Measurements from ENCODE around the gene PEX11B.
A peak's percentile ranks its signal among the peaks of the same experiment; 100 is the strongest.

PEX11B gene

GRCh38 chr1:145918144-145918991, at the start of gene PEX11B:
Gene PEX11B (minus strand): TSS chr1:145918717. CDS start chr1:145918688, 29 bp downstream.
- Histone ChIP-seq H3F3A (ENCODE audit: insufficient read depth, low read length) (peaks cover 27% of the 10 kb centered on the region), H3K4me3 (ENCODE audit: low read length) (peak within 1 kb of the TSS; percentile 84), H2AFZ (ENCODE audit: low read length) (peak within 1 kb of the TSS; percentile 85), H3K4me2 (ENCODE audit: low read depth, low read length) (peak within 1 kb of the TSS; percentile 99), H3K9me2 (replicated peaks; ENCODE audit: insufficient read depth, low read length) (no peaks in the 10 kb centered on the region), H3K9me3 (replicated peaks; ENCODE audit: insufficient read depth, low read length) (no peaks in the 10 kb centered on the region), H4K20me1 (ENCODE audit: insufficient read depth, low read length) (no peaks in the 10 kb centered on the region), H3K36me3 (replicated peaks; ENCODE audit: insufficient read depth, low read length) (no peaks in the 10 kb centered on the region), H3K27me3 (replicated peaks; ENCODE audit: insufficient read depth, low read length) (no peaks in the 10 kb centered on the region), H3K79me2 (ENCODE audit: low read length) (peaks cover 20% of the 10 kb centered on the region), H3K9ac (ENCODE audit: low read length) (peak within 1 kb of the TSS; percentile 92), H3K27ac (ENCODE audit: low read length) (peak within 1 kb of the TSS; percentile 87), H3K4me1 (ENCODE audit: low read length) (peaks cover 7% of the 10 kb centered on the region)
- peak; percentile 93 for DNase-seq
- TF ChIP-seq, protein P1, sequence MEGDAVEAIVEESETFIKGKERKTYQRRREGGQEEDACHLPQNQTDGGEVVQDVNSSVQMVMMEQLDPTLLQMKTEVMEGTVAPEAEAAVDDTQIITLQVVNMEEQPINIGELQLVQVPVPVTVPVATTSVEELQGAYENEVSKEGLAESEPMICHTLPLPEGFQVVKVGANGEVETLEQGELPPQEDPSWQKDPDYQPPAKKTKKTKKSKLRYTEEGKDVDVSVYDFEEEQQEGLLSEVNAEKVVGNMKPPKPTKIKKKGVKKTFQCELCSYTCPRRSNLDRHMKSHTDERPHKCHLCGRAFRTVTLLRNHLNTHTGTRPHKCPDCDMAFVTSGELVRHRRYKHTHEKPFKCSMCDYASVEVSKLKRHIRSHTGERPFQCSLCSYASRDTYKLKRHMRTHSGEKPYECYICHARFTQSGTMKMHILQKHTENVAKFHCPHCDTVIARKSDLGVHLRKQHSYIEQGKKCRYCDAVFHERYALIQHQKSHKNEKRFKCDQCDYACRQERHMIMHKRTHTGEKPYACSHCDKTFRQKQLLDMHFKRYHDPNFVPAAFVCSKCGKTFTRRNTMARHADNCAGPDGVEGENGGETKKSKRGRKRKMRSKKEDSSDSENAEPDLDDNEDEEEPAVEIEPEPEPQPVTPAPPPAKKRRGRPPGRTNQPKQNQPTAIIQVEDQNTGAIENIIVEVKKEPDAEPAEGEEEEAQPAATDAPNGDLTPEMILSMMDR (IDR thresholded peaks at IDR 0.05; ENCODE audit: low read length): no peak
- no peak for TF ChIP-seq EZH2phosphoT487 (IDR thresholded peaks at IDR 0.05; ENCODE audit: low read length)
- no peak for TF ChIP-seq EZH2 (optimal IDR thresholded peaks at IDR 0.05; ENCODE audit: low read depth, low read length)

DNA sequence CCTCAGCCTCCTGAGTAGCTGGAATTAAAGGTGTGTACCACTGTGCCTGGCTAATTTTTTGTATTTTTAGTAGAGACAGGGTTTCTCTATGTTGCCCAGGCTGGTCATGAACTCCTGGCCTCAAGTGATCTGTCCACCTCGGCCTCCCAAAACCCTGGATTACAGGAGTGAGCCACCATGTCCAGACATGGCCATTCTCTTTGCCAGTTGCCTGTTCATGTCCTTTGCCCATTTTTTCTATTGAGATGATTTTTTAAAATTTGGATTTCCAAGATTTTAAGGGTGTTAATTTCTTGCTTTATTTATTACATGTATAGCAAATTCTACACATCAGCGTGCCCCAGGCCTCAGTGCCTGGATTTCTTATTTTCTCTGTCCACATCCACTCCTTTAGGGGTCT, 48.8 kb upstream of the PEX11B start:
- no peaks in the 10 kb centered on the region for H3K79me2 ChIP-seq (ENCODE audit: low read length)
- H3K4me1 ChIP-seq (ENCODE audit: low read length): peaks cover 19% of the 10 kb centered on the region
- no peak overlapping the region for H3K9ac ChIP-seq (ENCODE audit: low read length)
- no peak overlapping the region for H3K4me3 ChIP-seq (ENCODE audit: low read length)
- H3K27ac ChIP-seq (ENCODE audit: low read length): no peak overlapping the region
- no peaks in the 10 kb centered on the region for H4K20me1 ChIP-seq (ENCODE audit: insufficient read depth, low read length)
- TF ChIP-seq EZH2 (optimal IDR thresholded peaks at IDR 0.05; ENCODE audit: low read depth, low read length) (no peak), EZH2phosphoT487 (IDR thresholded peaks at IDR 0.05; ENCODE audit: low read length) (no peak)
- TF ChIP-seq, protein P1 (IDR thresholded peaks at IDR 0.05; ENCODE audit: low read length): no peak
- H3K27me3 ChIP-seq (replicated peaks; ENCODE audit: insufficient read depth, low read length): peaks cover 15% of the 10 kb centered on the region
- no peaks in the 10 kb centered on the region for H3K36me3 ChIP-seq (replicated peaks; ENCODE audit: insufficient read depth, low read length)
- no peak overlapping the region for H3K4me2 ChIP-seq (ENCODE audit: low read depth, low read length)
- no peak for DNase-seq
- H3K9me3 ChIP-seq (replicated peaks; ENCODE audit: insufficient read depth, low read length): no peaks in the 10 kb centered on the region
- H2AFZ ChIP-seq (ENCODE audit: low read length): no peak overlapping the region
- peaks cover 12% of the 10 kb centered on the region; the same call in 1 of the 2 replicates for H3F3A ChIP-seq (ENCODE audit: insufficient read depth, low read length)
- no peaks in the 10 kb centered on the region for H3K9me2 ChIP-seq (replicated peaks; ENCODE audit: insufficient read depth, low read length)

DNA sequence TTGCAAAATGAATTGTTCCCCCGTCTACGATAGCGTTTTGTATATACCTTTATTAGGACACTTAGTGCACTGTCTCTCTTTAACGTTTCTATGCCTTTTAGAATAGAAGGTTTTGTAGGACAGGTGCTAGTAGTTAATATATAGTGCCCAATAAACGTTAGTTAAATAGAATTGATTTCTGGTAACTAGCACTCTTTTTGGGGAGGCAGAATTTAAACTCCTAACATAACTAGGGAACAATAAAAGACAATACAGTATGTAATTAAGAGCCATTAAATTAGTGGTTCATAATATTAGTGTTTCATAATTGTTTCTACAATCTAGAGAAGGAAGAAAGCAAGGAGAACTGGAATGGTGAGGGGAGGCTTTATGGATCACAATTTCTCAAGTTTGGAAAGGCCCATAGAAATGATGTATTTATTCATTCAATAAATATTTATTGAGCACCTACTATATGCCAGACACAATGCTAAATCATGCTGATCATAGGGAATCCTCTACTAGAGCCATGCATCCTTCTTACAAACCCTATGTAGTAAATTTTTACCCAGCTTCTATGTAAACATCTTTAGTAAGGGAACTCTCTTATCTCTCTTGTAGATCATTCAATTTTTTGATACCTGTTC, 46.7 kb upstream of the PEX11B start:
- H3K4me1 ChIP-seq (ENCODE audit: low read length): peaks cover 34% of the 10 kb centered on the region
- H2AFZ ChIP-seq (ENCODE audit: low read length): peak overlapping the region; percentile 79
- DNase-seq: no peak
- no peaks in the 10 kb centered on the region for H4K20me1 ChIP-seq (ENCODE audit: insufficient read depth, low read length)
- H3K27me3 ChIP-seq (replicated peaks; ENCODE audit: insufficient read depth, low read length): peaks cover 36% of the 10 kb centered on the region
- H3K4me2 ChIP-seq (ENCODE audit: low read depth, low read length): peak overlapping the region; percentile 63
- peaks cover 12% of the 10 kb centered on the region; the same call in 1 of the 2 replicates for H3F3A ChIP-seq (ENCODE audit: insufficient read depth, low read length)
- peak overlapping the region; percentile 76 for H3K4me3 ChIP-seq (ENCODE audit: low read length)
- no peaks in the 10 kb centered on the region for H3K79me2 ChIP-seq (ENCODE audit: low read length)
- TF ChIP-seq, protein P1 (IDR thresholded peaks at IDR 0.05; ENCODE audit: low read length): no peak
- TF ChIP-seq EZH2 (optimal IDR thresholded peaks at IDR 0.05; ENCODE audit: low read depth, low read length): no peak
- TF ChIP-seq EZH2phosphoT487 (IDR thresholded peaks at IDR 0.05; ENCODE audit: low read length): no peak
- H3K9ac ChIP-seq (ENCODE audit: low read length): peak overlapping the region; percentile 54; the same call in 1 of the 2 replicates
- no peaks in the 10 kb centered on the region for H3K9me3 ChIP-seq (replicated peaks; ENCODE audit: insufficient read depth, low read length)
- H3K36me3 ChIP-seq (replicated peaks; ENCODE audit: insufficient read depth, low read length): no peaks in the 10 kb centered on the region
- H3K27ac ChIP-seq (ENCODE audit: low read length): peak overlapping the region; percentile 2; the same call in 1 of the 2 replicates
- no peaks in the 10 kb centered on the region for H3K9me2 ChIP-seq (replicated peaks; ENCODE audit: insufficient read depth, low read length)

Data from MM.1S (cell line).